DOHH2 (cell line): ENCODE measurements around the gene TUBA4B.
A peak's percentile ranks its signal among the peaks of the same experiment; 100 is the strongest.

Experiments
- CTCF ChIP-seq: fragments of 200-600 bp; sonication (generic); IDR thresholded peaks from one replicate; pipeline ENCODE4 v1.5.1; 2014; ENCODE audit warnings: antibody characterized with exemption, mild to moderate bottlenecking, low read depth, low read length; ENCODE audit not compliant: poor library complexity, severe bottlenecking
- EZH2phosphoT487 ChIP-seq: fragments of 200-600 bp; sonication (generic); IDR thresholded peaks from 2 replicates; pipeline ENCODE4 v1.6.1; 2017; ENCODE audit warnings: borderline replicate concordance, mild to moderate bottlenecking, antibody characterized with exemption, low read length, moderate library complexity, mixed read lengths

GRCh38 chr2:219277703-219278654 is 24.9 kb downstream of the TUBA4B start:
- peak; percentile 95 for TF ChIP-seq CTCF
- TF ChIP-seq EZH2phosphoT487: no peak
